Stimulated activated CD4-positive, alpha-beta T cell treated with anti-CD3 and anti-CD28 coated beads, Interleukin-4, amount 100 ng/mL, for 48 hours (primary cell): Measurements from ENCODE around the gene CLN3.
"Not testable (repeated sequence)": the region's sequence is repeated elsewhere in the genome, so short reads cannot be mapped to it uniquely, and the experiment has no call there.

Source experiments
- DNase-seq, 2 donors: peaks; one replicate each; pipeline ENCODE4 v3.0.0-alpha.2; 2020; ENCODE audit warnings: low read depth in 2 of 2

The CLN3 gene

DNA sequence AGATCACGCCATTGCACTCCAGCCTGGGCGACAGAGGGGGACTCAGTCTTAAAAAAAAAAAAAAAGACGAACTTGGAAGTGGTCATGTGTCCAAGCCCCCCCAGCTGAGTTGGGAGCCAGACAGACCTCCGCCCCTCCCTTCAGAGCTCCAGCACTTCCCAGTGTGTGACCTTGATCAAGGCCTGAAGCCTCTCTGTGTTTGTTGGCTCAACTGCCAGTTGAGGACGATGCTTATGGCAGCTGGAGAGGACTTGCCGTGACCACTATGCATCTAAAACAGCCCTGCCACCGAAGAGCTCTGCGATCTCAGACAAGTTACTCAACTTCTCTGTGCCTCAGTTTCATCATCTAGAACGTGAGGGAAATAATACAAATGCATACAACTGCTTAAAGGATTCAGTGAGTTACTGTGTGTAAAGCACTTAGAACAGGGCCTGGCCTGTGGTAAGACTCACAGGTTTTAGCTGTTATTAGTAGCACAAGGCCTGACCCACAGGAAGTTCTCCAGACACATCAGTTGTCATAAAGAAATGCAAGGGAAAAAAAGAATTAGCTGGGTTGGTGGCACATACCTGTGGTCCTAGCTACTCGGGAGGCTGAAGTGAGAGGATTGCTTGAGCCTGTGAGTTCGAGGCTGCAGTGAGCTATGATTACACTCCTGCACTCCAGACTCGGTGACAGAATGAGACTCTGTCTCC is 21.8 kb upstream of the CLN3 start:
- DNase-seq = no peak

DNA sequence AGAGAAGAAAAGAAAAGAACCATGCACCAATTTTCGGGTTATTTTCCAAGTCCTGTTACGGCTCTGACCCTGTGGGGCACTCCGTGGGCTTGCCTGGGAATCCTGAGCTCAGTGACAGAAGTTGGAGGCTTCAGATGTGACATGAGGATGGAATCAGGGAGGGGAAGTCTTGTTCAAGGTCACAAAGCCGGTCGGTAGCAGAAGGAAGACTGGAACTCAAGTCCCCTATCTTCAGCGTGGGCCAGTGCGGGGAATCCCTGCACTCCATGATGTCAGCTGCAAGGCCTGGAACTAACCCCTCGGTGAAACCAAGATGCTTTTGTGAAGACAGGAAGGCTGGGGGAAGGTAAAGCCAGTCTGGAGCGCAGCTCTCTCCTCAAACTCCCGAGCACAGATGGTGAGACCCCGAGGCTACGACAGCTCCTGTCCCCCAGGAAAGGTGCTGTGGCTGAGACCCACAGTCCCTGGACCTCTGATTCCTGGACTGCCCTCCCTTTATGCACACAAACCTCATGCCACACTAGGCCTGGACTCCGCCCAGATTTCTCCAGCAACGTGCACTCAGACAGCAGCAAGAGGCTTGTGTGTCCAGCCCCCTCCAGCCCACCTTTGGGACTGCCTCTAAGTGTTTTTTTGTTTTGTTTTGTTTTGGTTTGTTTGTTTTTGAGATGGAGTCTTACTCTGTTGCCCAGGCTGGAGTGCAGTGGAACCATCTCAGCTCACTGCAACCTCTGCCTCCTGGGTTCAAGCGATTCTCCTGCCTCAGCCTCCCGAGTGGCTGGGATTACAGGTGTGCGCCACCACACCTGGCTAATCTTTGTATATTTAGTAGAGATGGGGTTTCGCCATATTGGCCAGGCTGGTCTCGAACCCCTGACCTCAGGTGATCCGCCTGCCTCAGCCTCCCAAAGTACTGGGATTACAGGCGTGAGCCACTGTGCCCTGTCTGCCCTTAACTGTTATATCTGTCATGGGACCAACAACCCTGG is 20.2 kb upstream of the CLN3 start:
- DNase-seq = no peak

DNA sequence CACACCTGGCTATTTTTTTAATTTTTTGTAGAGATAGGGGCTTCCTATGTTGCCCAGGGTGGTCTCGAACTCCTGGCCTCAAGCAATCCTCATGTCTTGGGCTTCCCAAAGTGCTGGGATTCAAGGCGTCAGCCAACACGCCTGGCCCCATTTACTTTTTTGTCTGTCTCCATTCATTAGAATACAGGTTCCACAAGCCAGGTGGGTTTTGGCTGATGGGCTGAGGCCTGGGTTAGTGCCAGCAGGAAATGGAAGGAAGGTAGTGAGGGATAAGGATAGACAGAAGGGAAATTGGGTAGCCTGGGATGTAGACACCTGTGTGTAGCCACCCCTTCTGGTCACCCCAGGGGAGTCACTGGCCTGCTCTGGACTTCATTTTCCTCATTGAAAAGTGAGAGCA is 19.2 kb upstream of the CLN3 start:
- DNase-seq = no peak

DNA sequence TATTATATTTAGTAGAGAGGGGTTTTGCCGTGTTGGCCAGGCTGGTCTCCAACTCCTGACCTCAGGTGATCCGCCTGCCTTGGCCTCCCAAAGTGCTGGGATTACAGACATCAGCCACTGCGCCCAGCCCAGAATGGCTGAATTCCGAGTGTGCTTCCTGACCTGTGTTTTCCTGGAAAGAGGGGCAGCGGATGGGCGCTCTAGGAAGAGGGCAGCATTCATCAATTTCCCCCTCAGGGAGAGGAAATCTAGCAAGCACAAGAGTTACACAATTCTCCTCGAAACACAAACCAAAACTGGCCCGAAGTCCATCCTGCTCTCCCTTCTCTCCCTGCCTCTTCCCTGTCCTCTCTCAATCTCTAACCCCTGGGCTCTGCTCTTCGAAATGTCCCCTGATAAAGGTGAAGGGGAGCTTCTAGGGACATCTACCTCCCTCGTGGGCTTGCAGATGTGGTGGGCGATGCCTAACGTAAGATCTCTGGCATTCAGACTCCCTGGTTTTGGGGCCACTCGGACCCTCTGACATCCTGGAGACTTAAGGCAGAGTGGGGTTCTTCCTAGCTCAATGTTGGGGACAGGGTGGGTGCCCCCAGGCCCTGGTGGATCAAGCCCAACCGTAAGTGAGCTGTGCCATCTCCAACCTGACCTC is 13.7 kb upstream of the CLN3 start:
- DNase-seq = no peak

DNA sequence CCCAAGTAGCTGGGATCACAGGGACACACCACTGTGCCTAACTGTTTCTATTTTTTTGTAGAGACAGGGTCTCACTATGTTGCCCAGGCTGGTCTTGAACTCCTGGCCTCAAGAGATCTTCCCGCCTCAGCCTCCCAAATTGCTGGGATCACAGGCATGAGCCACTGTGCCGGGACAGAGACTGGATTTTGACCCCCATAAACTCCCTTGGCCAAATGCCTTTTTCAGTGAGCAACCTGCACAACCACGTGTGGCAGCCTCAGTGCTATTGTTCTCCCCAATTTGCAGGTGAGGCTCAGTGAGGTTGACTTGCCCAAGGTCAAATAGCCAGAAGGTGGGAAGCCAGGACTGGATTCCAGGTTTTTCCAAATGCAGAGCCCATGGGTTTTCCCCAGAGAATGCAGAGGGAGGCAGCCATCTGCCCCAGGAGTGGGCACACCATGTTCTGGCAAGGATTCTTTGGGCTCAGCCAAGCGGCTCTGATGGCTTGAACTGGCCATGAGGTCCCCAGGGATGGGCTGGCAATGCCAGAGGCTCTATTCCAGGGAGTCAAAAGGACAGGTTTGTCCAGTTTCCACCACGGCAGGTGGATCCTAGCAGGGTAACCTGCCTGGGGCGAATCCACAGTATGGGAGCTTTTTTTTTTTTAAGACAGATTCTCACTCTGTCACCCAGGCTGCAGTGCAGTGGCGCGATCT is 13.0 kb upstream of the CLN3 start:
- no peak for DNase-seq

DNA sequence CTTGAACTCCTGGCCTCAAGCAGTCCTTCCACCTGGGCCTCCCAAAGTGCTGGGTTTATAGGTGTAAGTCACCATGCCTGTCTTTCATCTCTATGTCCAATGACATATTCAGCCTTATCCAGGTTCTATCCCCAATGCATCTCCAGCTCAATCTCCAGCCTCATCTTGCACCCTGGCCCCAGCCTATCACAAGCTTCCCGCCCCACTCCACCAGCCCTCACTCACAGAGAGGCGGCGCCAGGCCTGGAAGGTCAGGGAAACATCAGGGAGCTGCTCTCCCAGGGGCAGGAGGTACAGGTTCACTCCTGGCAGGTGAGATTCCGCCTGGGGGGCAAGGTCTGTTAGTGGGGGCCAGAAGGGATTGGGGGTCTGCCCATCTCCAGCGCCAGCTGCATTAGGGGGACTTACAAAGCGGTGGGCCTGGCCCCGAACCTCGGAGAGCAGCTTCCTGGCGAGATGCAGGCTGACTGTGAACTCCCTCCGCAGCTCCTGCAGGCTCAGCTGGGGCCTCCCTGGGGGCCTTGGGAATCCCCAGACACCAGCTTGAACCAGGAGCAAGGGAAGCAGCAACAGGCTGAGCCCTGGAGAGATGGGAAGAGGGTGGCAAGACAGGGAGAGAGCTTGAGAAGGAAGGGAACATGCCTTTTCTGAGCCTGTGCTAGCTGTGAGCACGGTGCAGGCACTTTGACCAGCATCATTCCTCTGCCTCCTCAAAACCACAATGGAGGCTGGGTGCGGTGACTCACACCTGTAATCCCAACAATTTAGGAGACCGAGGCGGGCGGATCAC is 11.8 kb upstream of the CLN3 start:
- no peak for DNase-seq

DNA sequence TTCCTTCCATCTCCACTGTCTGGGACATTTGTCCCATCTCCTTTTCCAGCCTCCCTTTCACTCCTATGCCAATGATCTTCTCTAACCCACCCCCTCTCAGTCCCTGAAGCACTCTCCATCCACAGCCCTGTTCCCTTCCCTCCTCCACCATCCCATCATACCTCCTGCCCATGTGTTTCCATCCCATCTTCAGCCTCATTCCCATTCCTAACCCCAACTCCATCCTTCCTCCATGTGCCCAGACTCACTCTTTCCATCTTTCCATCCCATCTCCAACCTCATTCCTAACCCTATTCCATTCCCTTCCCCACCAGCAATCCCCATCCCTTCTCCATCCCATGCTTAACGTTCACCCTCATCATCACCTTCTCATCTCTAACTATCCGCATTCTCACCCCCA is 10.4 kb upstream of the CLN3 start:
- DNase-seq = no peak

DNA sequence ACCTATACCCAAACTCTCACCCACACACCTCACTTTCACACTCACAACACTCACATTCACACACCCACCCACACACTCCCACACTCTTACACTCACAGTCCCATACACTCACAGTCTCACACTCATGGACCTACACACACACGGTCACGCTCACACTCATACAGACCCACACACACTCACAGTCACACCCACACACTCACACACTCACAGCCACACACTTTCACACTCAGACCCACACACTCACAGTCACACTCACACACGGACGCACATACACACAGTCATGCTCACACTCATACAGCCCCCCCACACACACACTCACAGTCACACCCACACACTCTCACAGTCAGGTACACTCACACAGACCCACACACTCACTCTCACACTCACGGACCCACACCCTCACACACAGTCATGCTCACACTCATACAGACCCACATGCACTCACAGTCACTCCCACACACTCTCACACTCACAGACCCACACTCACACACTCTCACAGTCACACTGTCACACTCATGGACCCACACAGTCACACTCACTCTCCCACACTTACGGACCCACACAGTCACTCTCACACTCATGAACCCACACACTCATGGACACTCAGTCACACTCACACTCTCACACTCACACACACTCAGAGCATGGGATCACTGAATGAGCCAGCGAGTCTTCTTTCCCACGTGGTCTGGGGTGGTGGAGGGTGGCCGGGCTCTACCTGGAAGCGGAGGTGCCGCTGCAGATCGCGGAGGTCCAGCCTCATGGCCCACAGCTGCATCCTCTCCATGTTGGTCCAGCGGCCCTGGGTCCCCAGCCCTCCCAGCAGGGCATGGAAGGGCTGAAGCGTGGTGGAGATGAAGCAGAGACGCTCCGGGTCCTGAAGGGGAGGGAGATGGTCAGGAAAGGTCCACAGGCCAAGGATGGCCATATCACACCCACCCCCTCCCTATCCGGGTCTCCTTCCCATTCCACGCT is 9.7 kb upstream of the CLN3 start:
- no peak for DNase-seq

DNA sequence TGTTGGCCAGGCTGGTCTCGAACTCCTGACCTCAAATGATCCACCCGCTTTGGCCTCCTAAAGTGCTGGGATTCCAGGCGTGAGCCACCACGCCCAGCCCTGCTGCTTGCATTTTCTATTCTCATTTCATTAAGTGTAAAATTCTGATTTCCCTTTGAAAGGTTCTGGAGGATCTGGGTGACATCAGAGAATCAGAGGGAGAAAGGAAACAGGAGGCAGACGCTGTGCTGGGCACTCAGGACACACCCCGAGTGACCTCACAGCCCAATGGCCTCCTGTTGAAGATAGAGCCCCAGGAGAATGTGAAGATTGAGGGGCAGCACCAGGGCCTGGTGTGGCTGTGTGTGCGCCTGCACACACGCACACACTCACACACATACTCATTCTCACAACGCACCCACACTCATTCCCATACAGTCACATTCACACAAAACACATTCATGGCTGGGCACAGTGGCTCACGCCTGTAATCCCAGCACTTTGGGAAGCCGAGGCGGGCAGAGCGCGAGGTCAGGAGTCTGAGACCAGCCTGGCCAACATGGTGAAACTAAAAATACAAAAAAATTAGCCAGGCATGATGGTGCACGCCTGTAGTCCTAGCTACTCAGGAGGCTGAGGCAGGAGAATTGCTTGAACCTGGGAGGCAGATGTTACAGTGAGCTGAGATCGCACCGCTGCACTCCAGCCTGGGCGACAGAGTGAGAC is 8.8 kb upstream of the CLN3 start:
- DNase-seq = not testable (repeated sequence)

DNA sequence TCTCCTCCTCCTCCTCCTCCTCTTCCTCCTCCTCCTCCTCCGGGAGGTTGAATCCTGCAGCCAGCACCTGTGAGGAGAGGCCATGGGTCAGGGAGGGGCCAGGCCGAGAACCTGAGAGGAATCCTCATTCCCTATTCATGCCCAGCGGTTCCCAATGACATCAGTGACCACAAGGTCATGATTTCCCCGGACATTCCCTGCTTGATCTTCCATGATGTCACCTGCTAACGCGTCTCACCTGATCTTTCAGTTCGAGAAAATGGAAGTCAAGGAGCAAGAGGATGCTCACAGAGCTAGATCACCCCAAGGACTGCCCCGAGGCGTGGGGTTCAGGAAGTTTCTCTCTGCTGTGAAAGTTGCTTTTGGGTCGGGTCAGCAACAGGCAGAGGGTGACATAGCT is 8.0 kb upstream of the CLN3 start:
- DNase-seq = no peak

DNA sequence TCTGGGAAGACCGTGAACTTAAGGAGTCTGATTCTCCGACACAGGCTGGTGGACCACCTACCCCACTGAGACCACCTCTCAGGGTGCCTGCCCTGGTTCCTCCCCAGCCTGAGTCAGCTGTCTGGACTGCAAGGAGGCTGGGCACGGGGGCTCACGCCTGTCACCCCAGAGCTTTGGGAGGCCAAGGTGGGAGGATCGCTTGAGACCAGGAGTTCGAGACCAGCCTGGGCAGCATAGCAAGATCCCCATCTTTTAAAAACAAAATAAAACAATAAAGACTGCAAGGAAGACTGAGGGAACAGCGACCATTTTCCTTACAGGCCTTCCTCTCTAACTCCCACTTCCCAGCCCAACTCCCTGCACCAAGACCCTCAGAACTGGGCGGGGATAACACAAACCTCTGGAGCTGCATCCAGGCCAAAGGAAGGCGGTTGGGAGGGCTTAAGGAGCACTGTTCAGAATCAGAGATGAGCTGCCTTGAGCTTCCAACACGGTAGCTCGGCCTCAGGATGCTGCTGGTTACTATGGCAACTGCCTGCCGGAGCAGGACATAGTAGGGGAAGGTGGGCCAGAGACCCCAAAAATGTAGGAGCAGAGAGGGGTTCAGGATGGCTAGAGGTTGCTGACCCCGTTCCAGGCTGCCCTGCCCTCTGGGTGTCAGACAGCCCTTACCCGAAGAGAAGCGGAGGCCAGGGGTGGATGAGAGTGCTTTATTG is 7.0 kb upstream of the CLN3 start:
- DNase-seq = no peak

DNA sequence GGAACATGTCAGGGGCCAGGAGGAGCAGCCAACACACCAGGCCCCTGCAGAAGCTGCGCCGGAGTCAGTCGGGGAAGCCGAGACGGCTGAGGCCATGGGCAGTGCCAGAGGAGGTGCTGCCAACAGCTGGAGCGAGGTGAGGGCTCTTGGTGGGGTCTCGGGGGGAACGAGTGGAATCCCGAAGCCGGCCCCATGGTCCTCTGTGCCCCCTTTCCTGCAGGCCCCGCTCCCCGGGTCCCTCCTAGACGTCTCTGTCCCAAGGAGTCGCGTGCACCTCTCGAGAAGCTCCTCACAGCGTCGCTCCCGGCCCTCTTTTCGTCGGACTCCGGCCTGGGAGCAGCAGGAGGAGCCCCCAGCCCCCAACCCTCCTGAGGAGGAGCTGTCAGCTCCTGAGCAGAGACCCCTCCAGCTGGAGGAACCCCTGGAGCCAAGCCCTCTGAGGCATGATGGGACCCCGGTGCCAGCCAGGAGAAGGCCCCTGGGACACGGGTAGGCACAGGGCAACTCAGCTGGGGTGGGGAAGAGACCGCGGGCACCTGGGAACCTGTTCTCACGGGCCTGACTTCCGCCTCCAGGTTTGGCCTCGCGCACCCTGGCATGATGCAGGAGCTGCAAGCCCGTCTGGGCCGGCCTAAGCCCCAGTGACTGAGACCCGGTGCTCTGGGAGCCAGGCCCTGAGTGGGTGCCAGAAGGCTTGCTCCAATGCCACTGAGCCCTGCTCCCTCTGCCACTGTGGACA is 6.2 kb upstream of the CLN3 start:
- no peak for DNase-seq

DNA sequence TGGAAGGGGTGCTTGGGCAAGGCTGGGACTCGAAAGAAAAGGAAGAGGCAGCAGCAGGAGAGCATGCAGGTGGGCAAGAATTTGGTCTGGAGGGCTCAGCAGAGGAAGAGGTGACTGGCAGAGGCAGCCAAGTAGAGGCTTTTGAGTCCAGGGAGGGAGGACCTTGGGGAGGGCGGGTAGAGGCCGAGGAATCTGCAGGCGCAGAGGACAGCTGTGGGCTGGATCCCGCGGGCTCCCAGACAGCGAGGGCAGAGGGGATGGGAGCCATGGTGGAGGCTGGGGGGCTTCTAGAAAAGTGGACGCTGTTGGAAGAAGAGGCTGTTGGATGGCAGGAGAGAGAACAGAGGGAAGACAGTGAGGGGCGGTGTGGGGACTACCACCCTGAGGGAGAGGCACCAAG is 5.5 kb upstream of the CLN3 start:
- no peak for DNase-seq

DNA sequence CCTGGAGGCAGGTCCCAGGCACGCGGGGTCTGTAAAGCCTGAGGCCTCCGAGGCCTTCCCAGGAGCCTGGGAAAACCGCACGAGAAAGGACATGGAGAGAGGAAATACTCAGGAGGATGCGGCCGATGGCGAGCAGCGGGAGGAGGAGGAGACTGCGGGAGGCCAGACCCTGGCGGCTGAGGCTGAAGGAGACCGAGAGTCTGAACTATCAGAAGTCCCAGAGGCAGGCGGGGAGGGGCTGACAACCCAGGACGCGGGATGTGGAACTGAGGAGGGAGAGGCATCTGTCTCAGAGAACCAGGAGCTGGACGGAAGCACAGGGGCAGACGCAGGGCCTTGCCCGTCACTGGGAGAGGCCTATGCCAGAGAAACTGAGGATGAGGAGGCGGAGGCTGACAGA is 5.0 kb upstream of the CLN3 start:
- DNase-seq = no peak

DNA sequence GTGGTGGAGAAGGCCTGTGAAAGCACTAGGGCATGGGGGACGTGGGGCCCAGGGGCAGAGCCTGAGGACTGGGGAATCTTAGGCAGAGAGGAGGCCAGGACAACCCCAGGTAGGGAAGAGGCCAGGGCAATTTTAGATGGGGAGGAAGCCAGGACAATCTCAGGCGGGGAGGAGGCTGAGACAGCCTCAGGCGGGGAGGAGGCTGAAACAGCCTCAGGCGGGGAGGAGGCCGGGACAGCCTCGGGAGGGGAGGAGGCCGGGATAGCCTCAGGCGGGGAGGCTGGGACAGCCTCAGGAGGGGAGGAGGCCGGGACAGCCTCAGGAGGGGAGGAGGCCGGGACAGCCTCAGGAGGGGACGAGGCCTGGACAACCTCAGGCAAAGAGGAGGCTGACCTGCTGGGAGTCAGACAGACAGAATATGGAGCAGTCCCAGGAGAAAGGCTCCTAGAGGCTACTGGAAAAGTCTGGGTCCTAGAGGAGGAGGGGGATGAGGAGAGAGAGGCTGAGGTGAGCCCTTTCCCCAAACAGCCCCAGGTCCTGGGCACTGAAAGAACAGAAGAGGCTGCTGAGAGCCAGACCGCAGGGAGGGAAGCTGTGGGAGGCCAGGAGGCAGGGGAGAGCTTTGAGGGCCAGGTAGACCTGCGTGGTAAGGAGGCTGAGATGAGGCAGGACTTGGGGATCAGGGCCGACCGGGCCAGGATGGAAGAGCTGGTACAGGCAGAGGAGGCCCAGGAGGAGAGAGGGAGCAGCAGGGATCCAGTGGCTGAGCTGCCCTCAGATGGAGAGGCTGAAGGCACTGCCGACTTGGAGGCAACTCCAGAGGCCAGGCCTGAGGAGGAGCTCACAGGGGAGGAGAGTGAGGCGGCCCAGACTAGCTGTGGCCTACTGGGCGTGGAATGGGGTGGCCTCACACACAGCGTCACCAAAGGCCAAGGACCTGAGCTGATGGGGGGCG is 4.2 kb upstream of the CLN3 start:
- DNase-seq = no peak

DNA sequence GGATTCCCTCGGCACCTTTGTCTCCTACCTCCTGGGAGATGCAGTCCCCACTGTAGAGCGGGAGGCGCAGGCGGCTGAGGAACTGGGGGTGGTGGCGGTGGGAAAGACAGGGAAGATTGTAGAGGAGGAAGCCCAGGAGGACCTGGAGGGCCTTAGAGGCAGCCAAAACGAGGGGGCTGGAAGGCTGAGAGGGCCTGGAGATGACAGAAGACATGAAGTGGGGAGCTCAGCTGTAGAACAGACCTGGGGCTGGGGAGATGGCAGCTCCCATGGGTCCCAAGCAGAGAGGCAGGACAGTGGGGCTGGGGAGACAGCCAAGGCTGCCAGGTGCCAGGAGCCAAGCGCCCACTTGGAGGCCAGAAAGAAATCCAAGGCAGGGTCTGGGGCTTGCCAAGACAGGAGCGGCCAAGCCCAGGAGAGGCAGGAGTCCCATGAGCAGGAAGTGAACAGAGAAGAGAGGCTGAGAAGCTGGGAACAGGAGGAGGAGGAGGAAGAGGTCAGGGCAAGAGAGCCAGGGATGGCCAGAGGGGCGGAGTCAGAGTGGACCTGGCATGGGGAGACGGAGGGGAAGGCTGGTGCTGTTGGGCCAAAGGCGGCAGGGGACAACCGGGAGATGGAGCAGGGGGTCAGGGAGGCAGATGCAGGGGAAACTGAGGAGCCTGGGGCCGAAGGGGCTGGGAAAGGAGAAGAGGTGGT is 3.4 kb upstream of the CLN3 start:
- DNase-seq = no peak
